Activated CD4-positive, alpha-beta memory T cell treated with anti-CD3 and anti-CD28 coated beads for 36 hours (primary cell): ENCODE results near the gene STX10. TPM values are rescaled to one million over a fixed set of nuclear protein-coding genes. Genes with fewer than 3 reads are reported as not detected.
"Not testable (repeated sequence)": the region's sequence is repeated elsewhere in the genome, so short reads cannot be mapped to it uniquely, and the experiment has no call there.

Source experiments
- CTCF ChIA-PET: fragments of 350-600 bp; sonication (Branson Sonifier 250); formaldehyde crosslinking; loops from one replicate; lab custom pipeline; 2021; ENCODE audit warnings: antibody characterized with exemption, inconsistent platforms; lab: Charles Lee
- POLR2A ChIA-PET: fragments of 350-600 bp; sonication (Branson Sonifier 250); formaldehyde crosslinking; loops from one replicate; lab custom pipeline; 2021; ENCODE audit warnings: antibody characterized with exemption; lab: Charles Lee
- DNase-seq: peaks from one replicate; pipeline ENCODE4 v3.0.0-alpha.2; 2020
- H3K27ac Mint-ChIP-seq: one replicate; pipeline ENCODE4 v1.8.0; 2021; ENCODE audit warnings: mixed read lengths
- H3K27me3 Mint-ChIP-seq: one replicate; pipeline ENCODE4 v1.8.0; 2021; ENCODE audit warnings: mixed read lengths
- H3K36me3 Mint-ChIP-seq: one replicate; pipeline ENCODE4 v1.8.0; 2021; ENCODE audit warnings: mixed read lengths
- H3K4me1 Mint-ChIP-seq: one replicate; pipeline ENCODE4 v1.8.0; 2021; ENCODE audit warnings: low read depth, mixed read lengths
- H3K4me3 Mint-ChIP-seq: one replicate; pipeline ENCODE4 v1.8.0; 2021; ENCODE audit warnings: mild to moderate bottlenecking, mixed read lengths
- H3K9me3 Mint-ChIP-seq: one replicate; pipeline ENCODE4 v1.8.0; 2021; ENCODE audit warnings: mixed read lengths
- intact Hi-C: fragments of 100-400 bp; cut with micrococcal nuclease; formaldehyde crosslinking; loops from one replicate; pipeline ENCODE4 v1.15.1; 2023
- total RNA-seq, 2 experiments: library from RNA; stranded (reverse); gene quantifications; one replicate each; pipeline ENCODE4 v1.2.3, GENCODE V29; 2021

STX10 gene, protein sequence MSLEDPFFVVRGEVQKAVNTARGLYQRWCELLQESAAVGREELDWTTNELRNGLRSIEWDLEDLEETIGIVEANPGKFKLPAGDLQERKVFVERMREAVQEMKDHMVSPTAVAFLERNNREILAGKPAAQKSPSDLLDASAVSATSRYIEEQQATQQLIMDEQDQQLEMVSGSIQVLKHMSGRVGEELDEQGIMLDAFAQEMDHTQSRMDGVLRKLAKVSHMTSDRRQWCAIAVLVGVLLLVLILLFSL
- 10 to 100 TPM; 65.5 to 66.3 TPM for total RNA-seq

DNA sequence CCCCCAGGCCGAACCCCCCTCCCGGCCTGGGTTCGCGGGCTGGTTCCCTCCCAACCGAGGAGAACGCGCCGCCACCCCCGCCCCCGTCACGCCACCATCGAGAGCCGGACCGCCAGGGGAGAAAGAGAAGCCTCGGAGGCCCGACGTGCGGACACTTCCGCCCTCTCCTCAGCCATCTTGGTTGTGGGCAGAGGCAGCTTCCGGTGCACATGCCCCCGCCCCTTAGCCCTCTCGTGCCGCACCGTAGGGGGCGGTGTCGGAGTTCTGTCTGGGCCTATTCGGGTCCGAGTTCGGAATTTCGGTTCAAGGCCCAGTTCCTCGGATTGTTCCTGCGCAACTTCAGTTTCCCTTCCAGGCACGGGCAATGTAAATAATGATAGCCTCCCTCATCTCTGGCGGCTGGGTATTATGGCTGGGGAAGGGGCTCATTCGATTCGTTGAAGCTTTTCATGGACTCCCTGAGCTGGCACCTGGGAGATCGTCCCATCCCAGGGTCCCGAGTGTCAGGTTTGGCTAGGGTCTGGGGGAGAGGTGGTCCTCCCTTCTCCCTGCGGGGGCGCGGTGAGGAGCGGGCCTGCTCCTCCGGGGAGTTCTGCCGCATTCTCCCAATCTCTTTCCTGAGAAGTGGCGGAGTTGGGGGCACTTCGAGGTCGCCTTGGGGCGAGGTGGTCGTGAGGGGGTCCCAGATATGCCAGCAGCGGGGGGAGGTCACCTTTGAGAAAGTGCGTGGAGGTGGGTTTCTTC, at the start of gene STX10, which contains the start of gene IER2:
STX10 (minus strand) TSS at position 189 of the 744 bp plus-strand sequence. CDS start 202 bp downstream, outside the sequence.
IER2 (plus strand) TSS at position 225 of the 744 bp plus-strand sequence. CDS start 2,776 bp downstream, outside the sequence.
- Mint-ChIP-seq H3K4me3 (peak within 1 kb of the TSS; percentile 99), H3K4me1 (peaks cover 23% of the 10 kb centered on the region), H3K27me3 (peaks cover 3% of the 10 kb centered on the region), H3K27ac (peak within 1 kb of the TSS; percentile 97), H3K9me3 (no peaks in the 10 kb centered on the region), H3K36me3 (peaks cover 37% of the 10 kb centered on the region)
- peak; percentile 96 for DNase-seq
- CTCF ChIA-PET: interaction anchor here (0.6 to 2.1 kb wide), 10 partner anchors 13 to 86 kb away, joined by 4 to 12 read pairs (median 6); partner anchors contain the start of gene NACC1
- intact Hi-C loops: loop anchor here (5.0 kb wide), 2 partner anchors 213 to 358 kb away; partner anchors contain the start of genes CALR and JUNB
- POLR2A ChIA-PET: interaction anchor here (0.7 to 1.6 kb wide), 8 partner anchors 13 to 51 kb away, joined by 3 to 10 read pairs (median 4); partner anchors contain the start of gene NACC1

DNA sequence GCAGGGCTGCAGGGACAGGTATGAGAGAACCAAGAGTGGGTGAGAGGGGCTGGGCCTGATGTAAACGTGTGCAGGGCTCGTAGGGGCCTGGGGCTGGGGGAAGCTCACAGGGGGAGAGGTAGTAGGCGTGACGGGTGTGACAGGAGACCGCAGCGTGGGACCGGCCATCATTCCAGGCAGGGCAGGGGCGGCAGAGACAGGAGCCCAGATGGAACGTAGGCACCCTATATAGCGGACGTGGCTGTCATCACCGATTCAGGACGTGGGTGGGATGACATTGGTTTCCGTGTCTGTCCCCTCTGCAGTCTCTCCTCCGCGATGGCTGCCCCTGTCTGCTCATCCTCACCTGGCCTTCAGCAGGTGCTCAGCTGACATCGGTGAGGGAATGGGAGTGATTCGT, 48.5 kb upstream of the STX10 start:
- intact Hi-C loops: loop anchor here (10.0 kb wide), 1 partner anchor 386 kb away; no protein-coding TSS in a partner anchor
- Mint-ChIP-seq H3K27me3 (no peaks in the 10 kb centered on the region), H3K36me3 (no peaks in the 10 kb centered on the region), H3K9me3 (no peaks in the 10 kb centered on the region), H3K4me1 (peaks cover 15% of the 10 kb centered on the region), H3K27ac (no peak overlapping the region), H3K4me3 (no peak overlapping the region)
- POLR2A ChIA-PET: no interaction called here
- DNase-seq: no peak
- CTCF ChIA-PET: interaction anchor here (2.2 kb wide), 1 partner anchor 64 kb away, joined by 7 read pairs; no protein-coding TSS in a partner anchor

DNA sequence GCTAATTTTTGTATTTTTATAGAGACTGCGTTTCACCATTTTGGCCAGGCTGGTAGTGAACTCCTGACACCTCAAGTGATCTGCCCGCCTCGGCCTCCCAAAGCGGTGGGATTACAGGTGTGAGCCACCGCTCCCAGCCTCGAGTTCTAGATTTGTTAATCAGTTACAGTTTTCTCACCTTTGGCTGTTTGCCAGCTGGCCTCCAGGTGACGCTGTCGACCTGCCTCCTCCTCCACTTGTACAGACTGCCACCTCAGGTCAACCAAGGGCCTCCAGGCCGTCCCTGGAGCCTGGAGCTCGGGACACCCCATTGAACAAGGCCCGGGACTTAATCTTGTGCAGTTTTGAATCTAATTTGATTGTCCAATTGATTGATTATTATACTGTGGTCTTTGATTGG, 45.5 kb upstream of the STX10 start:
- peaks cover 26% of the 10 kb centered on the region for H3K4me1 Mint-ChIP-seq
- H3K4me3 Mint-ChIP-seq: no peak overlapping the region
- peak; percentile 78 for DNase-seq
- no peaks in the 10 kb centered on the region for H3K36me3 Mint-ChIP-seq
- CTCF ChIA-PET: interaction anchor here (0.8 to 3.7 kb wide), 41 partner anchors 9 to 394 kb away, joined by 3 to 71 read pairs (median 5); partner anchors contain the start of genes IER2, NACC1 and STX10
- H3K27me3 Mint-ChIP-seq: no peaks in the 10 kb centered on the region
- H3K9me3 Mint-ChIP-seq: no peaks in the 10 kb centered on the region
- intact Hi-C loops: loop anchor here (1.0 to 10.0 kb wide), 4 partner anchors 13 to 389 kb away; no protein-coding TSS in a partner anchor
- POLR2A ChIA-PET: interaction anchor here (0.7 to 1.3 kb wide), 3 partner anchors 43 to 68 kb away, joined by 3 to 7 read pairs (median 5); partner anchors contain the start of genes IER2 and STX10
- peak overlapping the region; percentile 49 for H3K27ac Mint-ChIP-seq

DNA sequence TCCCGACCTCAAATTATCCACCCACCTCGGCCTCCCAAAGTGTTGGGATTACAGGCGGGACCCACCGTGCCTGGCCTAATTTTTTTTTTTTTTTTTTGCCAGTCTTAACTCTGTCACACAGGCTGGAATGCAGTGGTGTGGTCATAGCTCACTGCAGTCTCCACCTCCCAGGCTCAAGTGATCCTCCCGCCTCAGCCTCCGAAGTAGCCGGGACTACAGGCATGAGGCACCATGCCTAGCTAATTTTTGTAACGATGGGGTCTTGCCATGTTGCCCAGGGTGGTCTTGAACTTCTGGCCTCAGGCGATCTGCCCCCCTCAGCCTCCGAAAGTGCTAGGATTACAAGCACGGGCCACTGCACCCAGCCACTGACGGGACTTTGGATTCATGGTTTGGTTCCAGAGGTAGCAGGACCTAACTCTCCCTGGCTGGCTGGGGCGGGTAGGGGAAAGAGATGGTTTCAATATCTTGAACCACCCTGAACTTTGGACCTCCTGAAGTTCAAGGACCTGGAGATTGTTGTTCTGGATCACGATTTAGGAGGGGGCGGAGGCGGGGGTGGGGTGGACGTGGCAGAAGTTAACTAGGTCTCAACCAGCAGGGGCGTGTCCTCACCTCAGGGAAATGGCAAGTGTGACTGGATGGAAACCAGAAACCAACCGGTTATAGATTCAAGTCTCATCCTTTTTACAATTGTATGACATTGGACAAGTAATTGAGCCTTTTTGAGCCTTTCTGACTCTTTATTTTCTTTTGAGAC, 40.8 kb upstream of the STX10 start:
- intact Hi-C loops: loop anchor here (5.0 to 10.0 kb wide), 2 partner anchors 241 to 394 kb away; no protein-coding TSS in a partner anchor
- H3K4me3 Mint-ChIP-seq: no peak overlapping the region
- POLR2A ChIA-PET: no interaction called here
- no peaks in the 10 kb centered on the region for H3K9me3 Mint-ChIP-seq
- peaks cover 38% of the 10 kb centered on the region for H3K4me1 Mint-ChIP-seq
- CTCF ChIA-PET: interaction anchor here (1.4 kb wide), 1 partner anchor 71 kb away, joined by 3 read pairs; no protein-coding TSS in a partner anchor
- H3K27me3 Mint-ChIP-seq: no peaks in the 10 kb centered on the region
- DNase-seq: peak; percentile 71
- peak overlapping the region; percentile 51 for H3K27ac Mint-ChIP-seq
- no peaks in the 10 kb centered on the region for H3K36me3 Mint-ChIP-seq

DNA sequence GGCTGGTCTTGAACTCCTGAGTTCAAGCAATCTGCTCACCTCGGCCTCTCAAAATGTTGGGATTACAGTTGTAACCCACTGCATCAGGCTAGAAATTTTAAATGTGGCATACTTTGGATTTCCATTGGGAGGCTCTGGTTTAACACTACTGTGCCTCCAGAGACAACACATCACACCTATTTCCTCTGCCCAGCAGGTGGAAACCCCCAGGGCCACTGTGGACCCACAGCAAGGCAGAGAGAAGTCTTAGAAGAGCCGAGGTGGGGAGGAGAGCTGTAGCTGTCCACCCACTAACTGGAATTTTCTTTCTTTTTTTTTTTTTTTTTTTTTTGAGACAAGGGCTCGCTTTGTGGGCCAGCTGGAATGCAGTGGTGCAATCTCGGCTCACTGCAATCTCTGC, 39.4 kb upstream of the STX10 start:
- peaks cover 29% of the 10 kb centered on the region for H3K4me1 Mint-ChIP-seq
- POLR2A ChIA-PET: interaction anchor here (1.1 kb wide), 1 partner anchor 37 kb away, joined by 4 read pairs; no protein-coding TSS in a partner anchor
- CTCF ChIA-PET: interaction anchor here (1.4 kb wide), 1 partner anchor 73 kb away, joined by 3 read pairs; no protein-coding TSS in a partner anchor
- H3K27ac Mint-ChIP-seq: no peak overlapping the region
- no peak for DNase-seq
- H3K36me3 Mint-ChIP-seq: no peaks in the 10 kb centered on the region
- H3K4me3 Mint-ChIP-seq: no peak overlapping the region
- no peaks in the 10 kb centered on the region for H3K9me3 Mint-ChIP-seq
- H3K27me3 Mint-ChIP-seq: no peaks in the 10 kb centered on the region
- intact Hi-C loops: loop anchor here (2.0 kb wide), 1 partner anchor 17 kb away; no protein-coding TSS in a partner anchor

DNA sequence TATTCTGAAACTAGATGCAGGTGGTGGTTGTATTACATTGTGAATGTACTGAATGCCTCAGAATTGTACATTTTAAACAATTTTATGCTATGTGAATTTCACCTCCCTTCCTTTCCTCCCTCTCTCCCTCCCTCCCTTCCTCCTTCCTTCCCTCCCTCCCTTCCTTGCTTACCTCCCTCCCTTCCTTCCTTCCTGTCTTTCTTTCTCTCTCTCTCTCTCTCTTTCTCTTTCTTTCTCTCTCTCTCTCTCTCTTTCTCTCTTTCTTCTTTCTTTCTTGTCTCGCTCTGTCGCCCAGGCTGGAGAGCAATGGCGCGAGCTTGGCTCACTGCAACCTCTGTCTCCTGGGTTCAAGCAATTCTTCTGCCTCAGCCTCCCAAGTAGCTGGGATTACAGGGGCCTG, 37.2 kb upstream of the STX10 start:
- no peak for DNase-seq
- no peaks in the 10 kb centered on the region for H3K9me3 Mint-ChIP-seq
- no peak overlapping the region for H3K4me3 Mint-ChIP-seq
- no peaks in the 10 kb centered on the region for H3K36me3 Mint-ChIP-seq
- CTCF ChIA-PET: interaction anchor here (0.7 kb wide), 1 partner anchor 76 kb away, joined by 3 read pairs; no protein-coding TSS in a partner anchor
- POLR2A ChIA-PET: no interaction called here
- H3K27me3 Mint-ChIP-seq: no peaks in the 10 kb centered on the region
- H3K4me1 Mint-ChIP-seq: peaks cover 21% of the 10 kb centered on the region
- intact Hi-C loops: no loop called here
- H3K27ac Mint-ChIP-seq: no peak overlapping the region

DNA sequence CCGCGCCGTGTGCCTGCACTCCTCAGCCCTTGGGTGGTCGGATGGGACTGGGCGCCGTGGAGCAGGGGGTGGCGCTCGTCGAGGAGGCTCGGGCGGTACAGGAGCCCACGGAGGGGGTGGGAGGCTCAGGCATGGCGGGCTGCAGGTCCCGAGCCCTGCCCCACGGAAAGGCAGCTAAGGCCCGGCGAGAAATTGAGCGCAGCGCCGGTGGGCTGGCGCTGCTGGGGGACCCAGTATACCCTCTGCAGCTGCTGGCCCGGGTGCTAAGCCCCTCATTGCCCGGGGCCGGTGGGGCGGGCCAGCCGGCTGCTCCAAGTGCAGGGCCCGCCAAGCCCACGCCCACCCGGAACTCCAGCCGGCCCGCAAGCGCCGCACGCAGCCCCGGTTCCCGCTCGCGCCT, 36.5 kb upstream of the STX10 start:
- intact Hi-C loops, H3K36me3 Mint-ChIP-seq, H3K9me3 Mint-ChIP-seq, H3K27ac Mint-ChIP-seq, DNase-seq, H3K4me3 Mint-ChIP-seq, H3K27me3 Mint-ChIP-seq, POLR2A ChIA-PET: not testable (repeated sequence)
- CTCF ChIA-PET: interaction anchor here (0.6 kb wide), 1 partner anchor 219 kb away, joined by 4 read pairs; no protein-coding TSS in a partner anchor
- H3K4me1 Mint-ChIP-seq: peaks cover 27% of the 10 kb centered on the region

DNA sequence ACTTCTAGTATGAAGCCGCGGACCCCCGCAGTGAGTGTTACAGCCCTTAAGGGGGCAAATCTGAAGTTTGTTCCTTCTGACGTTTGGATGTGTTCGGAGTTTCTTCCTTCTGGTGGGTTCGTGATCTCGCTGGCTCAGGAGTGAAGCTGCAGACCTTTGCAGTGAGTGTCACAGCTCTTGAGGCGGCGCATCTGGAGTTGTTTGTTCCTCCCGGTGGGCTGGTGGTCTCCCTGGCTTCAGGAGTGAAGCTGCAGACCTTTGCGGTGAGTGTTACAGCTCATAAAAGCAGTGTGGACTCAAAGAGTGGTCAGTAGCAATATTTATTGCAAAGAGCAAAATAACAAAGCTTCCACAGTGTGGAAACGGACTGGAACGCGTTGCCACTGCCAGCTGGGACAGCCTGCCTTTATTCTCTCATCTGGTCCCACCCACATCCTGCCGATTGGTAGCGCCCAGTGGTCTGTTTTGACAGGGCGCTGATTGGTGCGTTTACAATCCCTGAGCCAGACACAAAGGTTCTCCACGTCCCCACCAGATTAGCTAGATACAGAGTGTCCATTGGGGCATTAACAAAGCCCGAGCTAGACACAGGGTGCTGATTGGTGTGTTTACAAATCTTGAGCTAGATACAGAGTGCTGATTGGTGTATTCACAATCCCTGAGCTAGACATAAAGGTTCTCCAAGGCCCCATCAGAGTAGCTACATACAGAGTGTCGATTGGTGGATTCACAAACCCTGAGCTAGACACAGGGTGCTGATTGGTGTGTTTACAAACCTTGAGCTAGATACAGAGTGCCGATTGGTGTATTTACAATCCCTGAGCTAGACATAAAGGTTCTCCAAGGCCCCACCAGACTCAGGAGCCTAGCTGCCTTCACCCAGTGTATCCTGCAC, 35.8 kb upstream of the STX10 start:
- H3K27ac Mint-ChIP-seq, H3K27me3 Mint-ChIP-seq, POLR2A ChIA-PET, H3K36me3 Mint-ChIP-seq, intact Hi-C loops, DNase-seq, H3K4me3 Mint-ChIP-seq, H3K9me3 Mint-ChIP-seq: not testable (repeated sequence)
- CTCF ChIA-PET: interaction anchor here (1.2 kb wide), 1 partner anchor 8 kb away, joined by 5 read pairs; no protein-coding TSS in a partner anchor
- H3K4me1 Mint-ChIP-seq: peaks cover 24% of the 10 kb centered on the region

DNA sequence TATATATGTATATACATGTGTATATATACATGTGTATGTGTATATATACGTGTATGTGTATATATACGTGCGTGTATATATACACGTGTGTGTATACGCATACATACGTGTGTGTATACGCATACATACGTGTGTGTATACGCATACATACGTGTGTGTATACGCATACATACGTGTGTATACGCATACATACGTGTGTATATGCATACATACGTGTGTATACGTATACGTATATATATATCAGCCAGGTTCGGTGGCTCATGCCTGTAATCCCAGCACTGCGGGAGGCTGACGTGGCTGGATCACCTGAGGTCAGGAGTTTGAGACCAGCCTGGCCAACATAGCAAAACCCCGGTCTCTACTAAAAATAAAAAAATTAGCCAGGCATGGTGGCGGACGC, 34.8 kb upstream of the STX10 start:
- H3K9me3 Mint-ChIP-seq, H3K27me3 Mint-ChIP-seq, DNase-seq, H3K36me3 Mint-ChIP-seq, POLR2A ChIA-PET, H3K4me3 Mint-ChIP-seq, H3K27ac Mint-ChIP-seq, intact Hi-C loops: not testable (repeated sequence)
- H3K4me1 Mint-ChIP-seq: peaks cover 30% of the 10 kb centered on the region
- CTCF ChIA-PET: interaction anchor here (1.7 kb wide), 1 partner anchor 10 kb away, joined by 5 read pairs; no protein-coding TSS in a partner anchor

DNA sequence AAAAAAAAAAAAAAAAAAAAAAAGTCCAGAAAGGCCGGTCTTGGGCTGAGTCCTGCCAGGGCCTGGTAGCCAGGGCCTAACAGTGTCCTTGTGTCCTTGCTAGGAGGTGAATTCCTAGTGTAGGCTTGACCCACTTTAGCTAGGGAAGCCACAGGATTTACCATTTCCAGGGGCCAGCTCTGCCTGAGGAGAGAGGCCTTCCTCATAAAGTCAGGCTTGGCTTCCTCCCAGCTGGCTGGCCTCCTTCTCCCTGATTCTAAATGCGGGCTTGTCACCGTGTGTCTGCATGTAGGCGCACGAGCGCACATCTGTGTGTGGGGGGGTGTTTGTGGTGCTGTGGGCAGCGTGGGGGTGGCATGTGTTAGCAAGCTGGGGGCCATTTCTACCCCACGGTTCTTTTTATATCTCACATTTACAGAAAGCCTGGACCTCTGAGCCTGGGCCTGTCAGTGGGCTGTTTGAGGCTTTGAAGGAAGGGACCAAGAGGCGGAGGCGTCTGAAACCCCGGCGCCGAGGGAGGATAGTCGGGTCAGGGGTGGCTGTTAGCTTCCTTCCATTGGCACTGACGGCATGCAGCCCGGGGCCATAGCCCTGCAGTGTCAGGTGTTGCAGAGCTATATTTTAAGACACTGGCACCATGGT, 31.7 kb upstream of the STX10 start:
- H3K4me1 Mint-ChIP-seq: peaks cover 25% of the 10 kb centered on the region
- H3K27me3 Mint-ChIP-seq: no peaks in the 10 kb centered on the region
- peak overlapping the region; percentile 60 for H3K27ac Mint-ChIP-seq
- no peaks in the 10 kb centered on the region for H3K9me3 Mint-ChIP-seq
- peak overlapping the region; percentile 8 for H3K4me3 Mint-ChIP-seq
- intact Hi-C loops: no loop called here
- no peaks in the 10 kb centered on the region for H3K36me3 Mint-ChIP-seq
- ChIA-PET POLR2A (interaction anchor here (0.5 to 3.4 kb wide), 4 partner anchors 13 to 29 kb away, joined by 3 to 12 read pairs (median 6); no protein-coding TSS in a partner anchor), CTCF (interaction anchor here (0.8 to 3.3 kb wide), 5 partner anchors 12 to 109 kb away, joined by 3 to 19 read pairs (median 4); no protein-coding TSS in a partner anchor)
- peak; percentile 61 for DNase-seq
